Mesodermal cell (in vitro differentiated cells): Measurements from ENCODE around the gene LRFN5.
"Not testable (repeated sequence)": the region's sequence is repeated elsewhere in the genome, so short reads cannot be mapped to it uniquely, and the experiment has no call there.

Experiments
- H3K27ac ChIP-seq: 2 replicates; pipeline ENCODE4 v1.7.0; 2013; ENCODE audit warnings: mild to moderate bottlenecking, low read depth, low read length, moderate library complexity; ENCODE audit not compliant: severe bottlenecking
- H3K36me3 ChIP-seq: 2 replicates; pipeline ENCODE4 v1.7.1; 2013; ENCODE audit warnings: mild to moderate bottlenecking, low read length, moderate library complexity; ENCODE audit not compliant: control insufficient read depth, insufficient read depth
- H3K4me1 ChIP-seq: one replicate; pipeline ENCODE4 v1.7.1; 2013; ENCODE audit warnings: mild to moderate bottlenecking, low read length; ENCODE audit not compliant: insufficient read depth, control insufficient read depth, poor library complexity, severe bottlenecking
- H3K4me3 ChIP-seq: 2 replicates; pipeline ENCODE4 v1.7.0; 2013; ENCODE audit warnings: low read length, control low read depth, mild to moderate bottlenecking; ENCODE audit not compliant: insufficient read depth, poor library complexity, severe bottlenecking; ENCODE audit errors: extremely low read depth
- H3K9me3 ChIP-seq: 2 replicates; pipeline ENCODE4 v1.7.1; 2013; ENCODE audit warnings: mild to moderate bottlenecking, low read length, moderate library complexity; ENCODE audit not compliant: control insufficient read depth
- WGBS, 2 experiments: methylation state at CpG; one replicate each; pipeline ENCODE4 v1.1.5; 2013; ENCODE audit warnings: missing lambda C conversion rate in 2 of 2; ENCODE audit not compliant: insufficient coverage in 2 of 2; 5-methylcytosine and 5-hydroxymethylcytosine counted together

LRFN5 gene

DNA sequence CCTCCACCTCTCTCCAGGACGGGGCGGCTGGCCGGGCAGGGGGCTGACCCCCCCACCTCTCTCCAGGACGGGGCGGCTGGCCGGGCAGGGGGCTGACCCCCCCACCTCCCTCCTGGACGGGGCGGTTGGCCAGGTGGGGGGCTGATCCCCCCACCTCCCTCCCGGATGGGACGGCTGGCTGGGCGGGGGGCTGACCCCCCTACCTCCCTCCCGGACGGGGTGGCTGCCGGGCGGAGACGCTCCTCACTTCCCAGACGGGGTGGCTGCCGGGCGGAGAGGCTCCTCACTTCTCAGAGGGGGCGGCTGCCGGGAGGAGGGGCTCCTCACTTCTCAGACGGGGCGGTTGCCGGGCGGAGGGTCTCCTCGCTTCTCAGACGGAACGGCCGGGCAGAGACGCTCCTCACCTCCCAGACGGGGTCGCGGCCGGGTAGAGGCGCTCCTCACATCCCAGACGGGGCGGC is 67.9 kb downstream of the LRFN5 start:
- not testable (repeated sequence) for H3K27ac ChIP-seq
- 94 to 97% methylated on average over 20 to 24 of the region's 37 CpGs for WGBS, 2 experiments

DNA sequence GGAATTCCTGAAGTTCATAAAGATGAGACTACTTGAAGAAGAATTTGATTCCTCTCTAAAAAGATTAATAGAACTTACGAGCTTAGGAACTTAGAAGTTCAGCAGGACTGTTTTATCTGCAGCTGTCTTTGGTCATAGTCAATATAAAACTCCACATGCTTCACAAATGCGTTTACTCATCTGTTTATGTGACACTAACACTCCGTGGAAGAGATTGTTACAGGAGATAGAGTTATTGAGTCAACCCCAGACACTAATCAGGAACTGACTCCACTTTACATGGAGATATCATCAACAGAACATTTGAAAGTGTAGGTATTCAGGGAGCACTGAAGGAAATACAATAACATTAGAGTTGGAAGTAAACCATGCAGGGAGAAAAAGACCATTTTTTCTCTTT is 92.8 kb downstream of the LRFN5 start:
- Histone ChIP-seq H3K4me3 (no peak overlapping the region), H3K27ac (peak overlapping the region; percentile 38), H3K4me1 (peaks cover 4% of the 10 kb centered on the region), H3K9me3 (no peaks in the 10 kb centered on the region), H3K36me3 (no peaks in the 10 kb centered on the region)
- WGBS, 2 experiments, result no CpG with 5 or more reads among the region's 3 CpGs

More for the DNA sequence above, 67.9 kb downstream of the LRFN5 start:
- not testable (repeated sequence) for H3K36me3 ChIP-seq, H3K9me3 ChIP-seq, H3K4me3 ChIP-seq, H3K4me1 ChIP-seq

DNA sequence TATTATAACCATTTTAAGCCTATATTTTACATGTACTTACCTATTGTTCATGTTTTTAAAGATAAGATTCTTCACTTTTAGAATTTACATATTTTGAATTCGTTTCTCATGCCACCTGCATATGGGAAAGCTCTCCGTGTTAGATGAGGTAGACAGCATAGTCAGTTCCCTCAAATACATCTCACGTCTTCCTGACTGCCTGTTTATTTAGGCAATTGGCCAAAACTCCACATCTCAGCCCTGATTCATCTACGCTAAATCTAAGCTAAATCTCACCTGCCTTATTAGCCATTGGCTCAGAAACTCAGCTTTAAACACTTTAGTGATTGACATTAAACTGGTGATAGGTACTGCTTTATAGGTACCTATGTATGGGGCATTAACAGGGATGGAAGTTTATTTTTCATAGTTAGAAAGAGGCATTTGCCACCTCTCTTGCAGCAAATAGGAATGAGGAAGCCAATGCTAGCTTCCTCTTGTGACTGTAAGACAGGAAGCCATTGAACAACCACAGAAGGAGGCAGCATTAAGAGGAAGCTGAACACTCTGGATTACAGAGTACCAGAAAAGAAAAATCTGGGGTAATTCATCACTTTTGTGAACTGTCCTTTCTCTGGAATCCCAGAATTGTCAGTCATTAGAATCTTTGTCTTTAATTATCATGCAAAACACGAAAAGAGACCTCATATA is 111.9 kb downstream of the LRFN5 start:
- Histone ChIP-seq H3K4me3 (no peak overlapping the region), H3K27ac (no peak overlapping the region), H3K4me1 (no peaks in the 10 kb centered on the region), H3K36me3 (no peaks in the 10 kb centered on the region), H3K9me3 (no peaks in the 10 kb centered on the region)
- WGBS, 2 experiments, result 94 to 95% methylated on average over 2 to 4 of the region's 5 CpGs

DNA sequence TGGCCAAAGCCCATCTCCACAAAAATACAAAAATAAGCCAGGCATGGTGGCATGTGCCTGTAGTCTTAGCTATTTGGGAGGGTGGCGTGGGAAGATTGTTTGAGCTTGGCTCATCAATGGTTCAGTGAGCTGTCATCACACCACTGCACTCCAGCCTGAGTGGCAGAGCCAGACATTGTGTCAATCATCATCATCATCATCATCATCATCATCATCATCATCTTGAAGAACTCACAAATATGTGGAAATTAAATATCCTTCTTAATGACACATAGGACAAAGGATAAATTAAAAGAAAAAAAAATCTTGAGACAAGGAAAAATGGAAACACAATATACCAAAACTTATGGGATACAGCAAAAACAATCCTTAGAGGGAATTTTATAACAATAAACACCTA is 132.5 kb downstream of the LRFN5 start:
- H3K36me3 ChIP-seq, result no peaks in the 10 kb centered on the region
- WGBS, 2 experiments, result 100% methylated on average over 1 of the region's 1 CpG; no CpG with 5 or more reads in 1 of the 2 experiments
- H3K9me3 ChIP-seq, result peaks cover 7% of the 10 kb centered on the region
- no peaks in the 10 kb centered on the region for H3K4me1 ChIP-seq
- no peak overlapping the region for H3K27ac ChIP-seq
- no peak overlapping the region for H3K4me3 ChIP-seq

DNA sequence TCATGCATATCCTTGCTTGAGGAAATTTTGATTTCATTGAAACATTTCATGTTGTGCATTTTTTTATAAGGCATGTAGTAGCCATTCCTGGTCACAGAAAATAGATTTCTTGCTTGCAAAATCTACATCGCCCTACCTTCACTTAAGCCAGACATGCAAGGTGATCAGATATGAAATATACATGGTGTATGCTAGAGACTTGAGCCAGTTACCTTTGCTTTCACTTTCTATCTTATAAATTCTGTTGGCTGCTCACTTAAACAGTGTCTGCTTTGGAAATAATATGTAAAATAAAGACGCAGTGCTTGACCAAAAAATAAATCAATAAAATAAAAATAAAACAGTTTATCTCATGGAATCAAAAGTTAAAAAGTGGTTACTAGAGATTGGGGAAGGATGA is 136.5 kb downstream of the LRFN5 start:
- Histone ChIP-seq H3K4me3 (no peak overlapping the region), H3K9me3 (peaks cover 3% of the 10 kb centered on the region), H3K36me3 (no peaks in the 10 kb centered on the region), H3K4me1 (no peaks in the 10 kb centered on the region), H3K27ac (no peak overlapping the region)
- 100% methylated on average over 1 of the region's 2 CpGs; no CpG with 5 or more reads in 1 of the 2 experiments for WGBS, 2 experiments

DNA sequence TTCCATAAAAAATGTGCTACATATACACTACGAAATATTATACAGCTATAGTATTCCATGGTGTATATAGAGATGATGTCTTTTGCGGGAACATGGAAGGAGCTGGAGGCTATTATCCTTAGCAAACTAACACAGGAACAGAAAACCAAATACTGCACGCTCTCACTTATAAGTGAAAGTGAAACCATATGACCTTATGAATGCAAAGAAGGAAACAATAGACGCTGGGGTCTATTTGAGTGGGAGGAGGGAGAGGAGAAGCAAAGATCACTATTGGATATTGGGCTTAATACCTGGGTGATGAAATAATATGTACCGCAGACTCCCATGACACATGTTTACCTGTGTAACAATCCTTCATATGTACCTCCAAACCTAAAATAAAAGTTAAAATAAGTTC is 142.8 kb downstream of the LRFN5 start:
- Histone ChIP-seq H3K4me1 (no peaks in the 10 kb centered on the region), H3K4me3 (no peak overlapping the region), H3K9me3 (no peaks in the 10 kb centered on the region), H3K27ac (no peak overlapping the region), H3K36me3 (no peaks in the 10 kb centered on the region)
- WGBS, 2 experiments, result 83% methylated on average over 1 of the region's 5 CpGs; no CpG with 5 or more reads in 1 of the 2 experiments

DNA sequence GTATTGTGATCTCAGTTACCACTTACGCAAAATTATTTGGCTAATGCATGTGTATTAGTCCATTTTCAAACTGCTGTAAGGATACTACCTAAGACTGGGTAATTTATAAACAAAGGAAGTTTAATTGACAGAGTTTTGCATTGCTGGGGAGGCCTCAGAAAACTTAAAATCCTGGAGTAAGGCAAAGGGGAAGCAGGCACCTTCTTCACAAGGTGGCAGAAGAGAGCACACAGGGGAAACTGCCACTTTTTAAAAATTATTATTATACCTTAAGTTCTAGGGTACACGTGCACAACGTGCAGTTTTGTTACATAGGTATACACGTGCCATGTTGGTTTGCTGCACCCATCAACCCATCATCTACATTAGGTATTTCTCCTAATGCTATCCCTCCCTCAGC is 143.9 kb downstream of the LRFN5 start:
- not testable (repeated sequence) for H3K36me3 ChIP-seq, H3K4me1 ChIP-seq, H3K4me3 ChIP-seq, H3K9me3 ChIP-seq, H3K27ac ChIP-seq
- WGBS, 2 experiments, result 91 to 98% methylated on average over 3 of the region's 4 CpGs

DNA sequence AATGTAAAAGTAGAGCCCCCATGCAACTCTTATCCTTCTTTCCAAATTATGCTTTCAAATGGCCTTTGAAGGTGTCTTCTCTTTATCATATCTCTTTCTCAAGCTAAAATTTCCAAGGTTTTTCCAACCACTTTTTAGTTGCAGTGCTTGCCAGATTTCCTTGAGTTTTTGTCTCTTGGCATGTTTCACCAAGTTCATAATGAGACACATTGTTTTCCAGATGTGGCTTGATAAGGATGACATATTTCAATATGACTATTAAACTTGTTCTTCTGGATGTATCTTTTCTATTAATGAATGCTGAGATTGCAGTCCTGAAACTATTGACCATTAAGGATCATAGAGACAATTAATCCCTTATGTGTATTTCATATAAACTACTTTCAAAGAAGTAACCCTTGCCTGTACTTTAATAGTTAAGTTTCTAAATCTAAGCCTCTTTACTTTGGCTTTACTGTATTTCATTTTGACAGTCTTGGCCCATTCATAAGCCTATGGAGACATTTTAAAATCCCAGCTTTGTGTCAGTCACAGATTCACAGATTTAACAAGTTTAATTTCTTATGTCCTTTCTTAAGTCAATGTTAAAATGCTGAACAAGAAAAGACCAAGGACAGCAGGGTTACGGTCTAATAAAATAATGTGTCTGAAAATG is 151.5 kb downstream of the LRFN5 start:
- Histone ChIP-seq H3K9me3 (no peaks in the 10 kb centered on the region), H3K4me1 (no peaks in the 10 kb centered on the region), H3K4me3 (no peak overlapping the region), H3K36me3 (no peaks in the 10 kb centered on the region), H3K27ac (no peak overlapping the region)
- no CpG with 5 or more reads among the region's 1 CpG for WGBS, 2 experiments

DNA sequence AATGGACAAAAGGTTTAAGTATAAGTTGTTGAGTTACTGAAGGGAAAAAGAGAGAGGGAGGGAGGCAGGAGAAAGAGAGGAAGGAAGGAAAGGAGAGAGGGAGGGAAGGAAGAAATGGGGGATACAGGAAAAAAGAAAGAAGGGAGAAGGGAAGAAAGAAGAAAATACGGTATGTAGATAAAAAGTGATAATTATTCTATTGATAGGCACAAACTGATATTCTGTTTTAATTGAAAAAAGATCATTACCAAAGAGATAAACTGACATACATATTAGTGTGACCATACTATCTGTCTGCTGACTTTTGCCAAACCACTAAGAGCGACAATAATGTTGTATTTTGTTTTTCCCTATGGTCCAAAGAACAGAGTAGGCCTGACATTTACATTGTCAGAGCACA is 154.5 kb downstream of the LRFN5 start:
- WGBS, 2 experiments, result no CpG with 5 or more reads among the region's 2 CpGs
- H3K27ac ChIP-seq, result no peak overlapping the region
- H3K36me3 ChIP-seq, result no peaks in the 10 kb centered on the region
- no peaks in the 10 kb centered on the region for H3K9me3 ChIP-seq
- H3K4me1 ChIP-seq, result no peaks in the 10 kb centered on the region
- no peak overlapping the region for H3K4me3 ChIP-seq

DNA sequence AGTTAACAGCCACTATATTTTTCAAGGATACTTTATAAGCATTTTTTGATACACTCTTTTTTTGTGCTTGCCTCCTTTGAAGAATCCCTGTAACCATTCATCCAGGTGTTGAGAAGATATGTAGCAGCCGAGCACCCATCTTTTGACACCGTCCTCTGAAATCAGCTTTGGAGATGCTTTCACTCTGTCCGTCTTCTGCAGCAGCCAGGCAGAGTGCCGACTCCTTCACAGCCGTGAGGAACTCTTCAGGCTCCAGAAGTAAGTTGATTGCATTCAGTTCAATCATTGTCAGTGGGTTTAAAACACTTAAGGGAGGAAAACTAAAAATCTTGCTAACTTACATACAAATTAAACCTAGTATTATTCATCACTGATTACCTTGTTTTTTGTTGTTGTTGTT is 160.1 kb downstream of the LRFN5 start:
- H3K4me1 ChIP-seq, result no peaks in the 10 kb centered on the region
- H3K9me3 ChIP-seq, result no peaks in the 10 kb centered on the region
- no peaks in the 10 kb centered on the region for H3K36me3 ChIP-seq
- no peak overlapping the region for H3K27ac ChIP-seq
- 87 to 100% methylated on average over 2 to 4 of the region's 5 CpGs for WGBS, 2 experiments
- H3K4me3 ChIP-seq, result no peak overlapping the region
